Heart right ventricle (tissue), 16 donors: Measurements from ENCODE around the gene CRISP1. TPM values are rescaled to one million over a fixed set of nuclear protein-coding genes. Genes with fewer than 3 reads are reported as not detected.
A peak's percentile ranks its signal among the peaks of the same experiment; 100 is the strongest.

Source experiments
- ATAC-seq, 8 donors: fragments of 200-7000 bp; cut with Tn5 transposase; one replicate each; pipeline ENCODE4 v1.9.1; 2020; ENCODE audit warnings: mild to moderate bottlenecking in 8 of 8, moderate library complexity in 8 of 8, moderate number of reproducible peaks in 1 of 8
- DNase-seq, 2 donors: peaks; one replicate each; pipeline ENCODE4 v3.0.0-alpha.2; 2020
- H3K27ac ChIP-seq, 10 donors: fragments of 200-600 bp; sonication (generic) in 2 of 10; one replicate each; pipeline versions ENCODE4 v1.5.0 to v1.8.0; 2020 to 2022; ENCODE audit warnings: mild to moderate bottlenecking in 3 of 10
- H3K27me3 ChIP-seq, 7 donors: fragments of 200-600 bp; one replicate each; pipeline ENCODE4 v1.8.0; 2021 to 2022; ENCODE audit warnings: mild to moderate bottlenecking in 2 of 7
- H3K36me3 ChIP-seq, 9 donors: fragments of 200-600 bp; sonication (generic) in 1 of 9; one replicate each; pipeline versions ENCODE4 v1.5.0 to v1.8.0; 2020 to 2022; ENCODE audit warnings: mild to moderate bottlenecking in 2 of 9
- H3K4me1 ChIP-seq, 9 donors: fragments of 200-600 bp; sonication (generic) in 1 of 9; one replicate each; pipeline versions ENCODE4 v1.5.0 to v1.8.0; 2020 to 2022; ENCODE audit warnings: mild to moderate bottlenecking in 4 of 9
- H3K4me3 ChIP-seq, 10 donors: fragments of 200-600 bp; sonication (generic) in 2 of 10; one replicate each; pipeline versions ENCODE4 v1.5.0 to v1.8.0; 2020 to 2022; ENCODE audit warnings: mild to moderate bottlenecking in 7 of 10, moderate library complexity in 2 of 10
- H3K9me3 ChIP-seq, 11 donors: fragments of 200-600 bp in 10 of 11; sonication (generic) in 2 of 11; one replicate each; pipeline versions ENCODE4 v1.5.0 to v1.8.0; 2013 to 2022; ENCODE audit warnings: mild to moderate bottlenecking in 2 of 11, control low read depth in 1 of 11, moderate library complexity in 1 of 11
- CTCF ChIP-seq, 9 donors: fragments of 200-600 bp; sonication (generic) in 2 of 9; IDR thresholded peaks; one replicate each; pipeline versions ENCODE4 v1.5.0 to v1.8.0; 2021 to 2022; ENCODE audit warnings: antibody characterized with exemption in 9 of 9, mild to moderate bottlenecking in 5 of 9, moderate library complexity in 1 of 9
- WGBS, 2 donors: extraction: QIAGEN DNeasy Blood & Tissue Kit; methylation state at CpG; one replicate each; pipeline ENCODE4 v1.1.7; 2013; ENCODE audit warnings: inconsistent platforms in 1 of 2; 5-methylcytosine and 5-hydroxymethylcytosine counted together
- intact Hi-C, 10 donors: fragments of 100-400 bp; cut with DNase I; formaldehyde crosslinking; loops; one replicate each; pipeline versions ENCODE4 v1.11.1 to v1.14.2; 2022
- polyA plus RNA-seq, 2 donors: library from polyadenylated mRNA; stranded (reverse); fragments of 200-250 nt; gene quantifications; one replicate each; pipeline ENCODE4 v1.2.3, GENCODE V29; 2013
- total RNA-seq, 10 donors: library from RNA; stranded (reverse); fragmentation: NEBNext Ultra II Directional in 3 of 10; extraction: Animal tissue kit (Norgen Biotek cat#: 25700) in 3 of 10; gene quantifications; one replicate each; pipeline versions ENCODE4 v1.2.1 to v1.2.4, GENCODE V29; 2021 to 2023
- donor health status: Arrhythmogenic right ventricular cardiomyopathy.
- donor health status: ischemic (EF 13 %, LVEDD 7.1; RV severe dilation, severe dysfunction).
- donor health status: healthy with polysubstance abuse.
- donor health status: DM: no; HTN: yes; CAD: no.
- donor health status: DM: no; HTN: no; CAD: no.
- donor health status: ischemic (EF 25% LVEDD 6.9; RV normal size, moderate dysfunction).
- donor health status: ischemic (EF 25% LVEDD 5.7; RV mildly dilated, moderate dysfunction).
- donor health status: healthy.
- donor health status: DM: yes; HTN: yes; CAD: no.
- donor health status: Ischemic cardiomyopathy.
- donor health status: ischemic (EF 35%, LVEDD 5.7; RV mildly dilated, moderate dysfunction).
- donor health status: nonischemic (EF 11% LVEDD 7.7; RV severe dilation, severe dysfunction).
- donor health status: DM: yes; HTN: yes; CAD: no.
- donor health status: PGD.
- donor health status: ischemic (EF 29% LVEDD 5.4; RV normal size, mild dysfunction).
- donor health status: nonischemic (EF 23%, LVEDD 6.1; RV moderate dilation, normal function).

The CRISP1 gene
- total and polyA plus RNA-seq, 12 donors = not detected

DNA sequence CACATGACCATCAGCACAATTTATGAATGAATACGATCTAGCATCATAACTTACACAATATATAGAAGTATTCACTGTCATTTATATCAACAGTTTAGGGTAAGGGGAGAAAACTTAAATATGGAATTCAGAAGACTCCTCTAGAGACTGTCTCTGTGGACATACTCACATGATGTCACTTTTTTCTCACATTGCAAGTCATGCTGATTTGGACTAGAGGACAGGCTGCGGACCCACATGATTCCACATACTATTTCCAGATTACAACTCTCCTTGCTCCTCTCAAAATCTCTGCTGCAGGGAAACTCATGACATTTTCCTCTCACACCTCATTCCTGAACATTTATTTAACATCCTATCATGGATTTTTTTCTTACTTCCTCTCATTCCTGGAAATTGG lies 13.4 kb downstream of the CRISP1 start:
- H3K36me3 ChIP-seq = no peaks in the 10 kb centered on the region
- no peak overlapping the region for H3K4me3 ChIP-seq
- WGBS, 2 donors = 76 to 81% methylated on average over 2 of the region's 2 CpGs
- no peak for TF ChIP-seq CTCF (IDR thresholded peaks at IDR 0.05)
- no peak for DNase-seq
- peaks cover 0 to 23% (median 0%) of the 10 kb centered on the region in 7 donors for H3K27me3 ChIP-seq
- ATAC-seq = no peak
- no peaks in the 10 kb centered on the region for H3K9me3 ChIP-seq
- intact Hi-C loops = loop anchor here in 3 of 10 donors (5.0 to 10.0 kb wide), 3 partner anchors 231 to 328 kb away; no protein-coding TSS in a partner anchor
- no peaks in the 10 kb centered on the region for H3K4me1 ChIP-seq
- no peak overlapping the region for H3K27ac ChIP-seq

GRCh38 chr6:49849213-49849907 lies 17.0 kb downstream of the CRISP1 start:
- Histone ChIP-seq H3K27ac (no peak overlapping the region), H3K4me1 (no peaks in the 10 kb centered on the region), H3K27me3 (peaks cover 0 to 19% (median 3%) of the 10 kb centered on the region in 7 donors), H3K36me3 (no peaks in the 10 kb centered on the region), H3K9me3 (no peaks in the 10 kb centered on the region), H3K4me3 (no peak overlapping the region)
- intact Hi-C loops = loop anchor here in 9 of 10 donors (2.0 to 10.0 kb wide), 5 partner anchors 225 to 317 kb away; no protein-coding TSS in a partner anchor
- DNase-seq (no peak), ATAC-seq (peak in 2 of 8 donors; percentile 50 to 53)
- WGBS, 2 donors = 36 to 39% methylated on average over 4 of the region's 4 CpGs
- TF ChIP-seq CTCF (IDR thresholded peaks at IDR 0.05) = peak; percentile 38 to 78 (median 67)

DNA sequence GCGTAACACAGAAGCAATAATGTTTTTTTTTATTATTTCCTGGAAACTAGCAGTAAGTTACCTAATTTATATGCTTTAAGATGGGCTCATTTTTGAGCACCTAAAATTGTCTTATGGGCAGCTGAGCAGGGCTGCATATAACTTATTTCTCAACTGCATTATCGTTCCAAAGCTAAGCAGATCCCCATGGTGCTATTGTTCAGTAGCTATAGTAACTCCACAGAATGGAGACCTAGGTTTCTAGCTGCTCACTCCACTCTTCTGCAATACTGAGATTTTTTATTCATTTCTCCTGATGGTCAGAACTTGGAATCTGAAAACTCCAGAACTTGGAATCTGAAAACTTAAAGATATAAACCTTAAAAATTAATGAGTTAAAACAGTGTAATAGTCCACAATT lies 18.7 kb downstream of the CRISP1 start:
- Histone ChIP-seq H3K27ac (no peak overlapping the region), H3K9me3 (no peaks in the 10 kb centered on the region), H3K4me3 (no peak overlapping the region), H3K27me3 (peaks cover 0 to 25% (median 3%) of the 10 kb centered on the region in 7 donors), H3K4me1 (no peaks in the 10 kb centered on the region), H3K36me3 (no peaks in the 10 kb centered on the region)
- intact Hi-C loops = loop anchor here in 9 of 10 donors (2.0 to 10.0 kb wide), 5 partner anchors 223 to 315 kb away; no protein-coding TSS in a partner anchor
- ATAC-seq (no peak), DNase-seq (no peak)
- no peak for TF ChIP-seq CTCF (IDR thresholded peaks at IDR 0.05)
- WGBS, 2 donors = 72 to 86% methylated on average over 2 of the region's 2 CpGs

DNA sequence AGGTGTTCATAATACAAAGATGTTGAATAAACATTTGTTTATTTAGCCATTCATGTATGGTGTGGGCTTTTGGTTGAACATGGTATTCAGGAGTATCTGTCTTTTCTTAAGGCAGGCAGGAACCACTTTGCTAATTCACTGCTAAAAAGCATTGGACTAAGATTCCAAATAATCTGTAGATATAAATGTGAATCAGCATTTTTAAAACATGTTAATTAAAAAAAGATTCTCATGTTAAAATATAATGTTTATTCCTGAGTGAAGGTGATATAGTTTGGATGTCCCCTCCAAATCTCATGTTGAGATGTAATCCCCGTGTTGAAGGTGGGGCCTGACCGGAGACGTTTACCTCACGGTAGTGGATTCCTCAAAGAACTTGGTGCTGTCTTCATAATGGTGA lies 19.3 kb downstream of the CRISP1 start:
- H3K4me1 ChIP-seq = no peaks in the 10 kb centered on the region
- WGBS, 2 donors = 90 to 92% methylated on average over 4 of the region's 4 CpGs
- intact Hi-C loops = loop anchor here in 8 of 10 donors (5.0 to 10.0 kb wide), 3 partner anchors 222 to 315 kb away; no protein-coding TSS in a partner anchor

More for the DNA sequence above, 19.3 kb downstream of the CRISP1 start:
- DNase-seq = no peak
- H3K9me3 ChIP-seq = no peaks in the 10 kb centered on the region
- ATAC-seq = no peak
- no peak overlapping the region for H3K4me3 ChIP-seq
- peaks cover 0 to 25% (median 3%) of the 10 kb centered on the region in 7 donors for H3K27me3 ChIP-seq
- no peaks in the 10 kb centered on the region for H3K36me3 ChIP-seq
- H3K27ac ChIP-seq = no peak overlapping the region
- no peak for TF ChIP-seq CTCF (IDR thresholded peaks at IDR 0.05)
